ENCODE results near the gene SLC2A4RG.

DNA sequence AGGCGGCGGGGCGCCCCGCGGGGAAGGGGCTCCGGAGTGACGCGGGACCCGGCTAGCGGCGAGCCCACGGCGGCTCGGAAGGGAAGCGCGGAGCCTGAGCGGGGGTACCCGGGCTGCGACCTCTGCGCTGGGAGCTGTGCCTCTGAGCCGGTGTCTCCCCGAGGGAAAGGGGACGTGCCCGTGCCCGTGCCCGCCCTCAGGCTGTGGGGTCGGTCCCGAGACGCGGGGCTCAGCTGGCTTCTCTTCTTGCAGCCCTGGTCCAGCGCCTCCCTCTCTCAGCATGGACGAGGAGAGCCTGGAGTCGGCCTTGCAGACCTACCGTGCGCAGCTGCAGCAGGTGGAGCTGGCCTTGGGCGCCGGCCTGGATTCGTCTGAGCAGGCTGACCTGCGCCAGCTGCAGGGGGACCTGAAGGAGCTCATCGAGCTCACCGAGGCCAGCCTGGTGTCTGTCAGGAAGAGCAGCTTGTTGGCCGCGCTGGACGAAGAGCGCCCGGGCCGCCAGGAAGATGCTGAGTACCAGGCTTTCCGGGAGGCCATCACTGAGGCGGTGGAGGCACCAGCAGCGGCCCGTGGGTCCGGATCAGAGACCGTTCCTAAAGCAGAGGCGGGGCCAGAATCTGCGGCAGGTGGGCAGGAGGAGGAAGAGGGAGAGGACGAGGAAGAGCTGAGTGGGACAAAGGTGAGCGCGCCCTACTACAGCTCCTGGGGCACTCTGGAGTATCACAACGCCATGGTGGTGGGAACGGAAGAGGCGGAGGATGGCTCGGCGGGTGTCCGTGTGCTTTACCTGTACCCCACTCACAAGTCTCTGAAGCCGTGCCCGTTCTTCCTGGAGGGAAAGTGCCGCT, 31.1 kb upstream of the SLC2A4RG start:
- TF ChIP-seq CTCF (IDR thresholded peaks at IDR 0.05) (no peak), POLR2AphosphoS5 (IDR thresholded peaks at IDR 0.05) (no peak), POLR2A (IDR thresholded peaks at IDR 0.05) (no peak), EP300 (IDR thresholded peaks at IDR 0.05) (no peak)
